ENCODE measurements around the gene CALCR. TPM values are rescaled to one million over a fixed set of nuclear protein-coding genes. Genes with fewer than 3 reads are reported as not detected.

CALCR gene
- total RNA-seq, 2 donors from 2014 or later = not detected

GRCh38 chr7:93544691-93545090 lies 29.8 kb downstream of the CALCR start:
- H3K27ac ChIP-seq = no peak overlapping the region
- H3K4me1 ChIP-seq = no peaks in the 10 kb centered on the region
- H3K27me3 ChIP-seq = no peaks in the 10 kb centered on the region
- TF ChIP-seq CTCF (IDR thresholded peaks at IDR 0.05) (no peak), POLR2A (IDR thresholded peaks at IDR 0.05) (no peak)
- ATAC-seq (no peak), DNase-seq (no peak)
- H3K9me3 ChIP-seq = no peaks in the 10 kb centered on the region
- H3K36me3 ChIP-seq (replicated peaks in 1 of 2; ENCODE audit: insufficient read depth in 1 of 2, low read depth in 2 of 2) = no peaks in the 10 kb centered on the region
- WGBS, 2 donors = 64 to 68% methylated on average over 2 of the region's 2 CpGs
- no peak overlapping the region for H3K4me3 ChIP-seq
- intact Hi-C loops (cut with DNase I) = no loop called here

GRCh38 chr7:93538061-93538460 lies 36.5 kb downstream of the CALCR start:
- ATAC-seq = no peak
- no peak for DNase-seq
- H3K9me3 ChIP-seq = no peaks in the 10 kb centered on the region
- no peak overlapping the region for H3K4me3 ChIP-seq
- intact Hi-C loops (cut with DNase I) = no loop called here
- H3K36me3 ChIP-seq (replicated peaks in 1 of 2; ENCODE audit: insufficient read depth in 1 of 2, low read depth in 2 of 2) = no peaks in the 10 kb centered on the region
- TF ChIP-seq POLR2A (IDR thresholded peaks at IDR 0.05) (no peak), CTCF (IDR thresholded peaks at IDR 0.05) (no peak)
- H3K4me1 ChIP-seq = no peaks in the 10 kb centered on the region
- 60 to 70% methylated on average over 1 of the region's 1 CpG for WGBS, 2 donors
- H3K27me3 ChIP-seq = no peaks in the 10 kb centered on the region
- H3K27ac ChIP-seq = no peak overlapping the region

- DNase-seq (no peak), ATAC-seq (no peak)
- intact Hi-C loops (cut with DNase I) = no loop called here
- Histone ChIP-seq H3K4me3 (no peak overlapping the region), H3K27ac (no peak overlapping the region), H3K27me3 (no peaks in the 10 kb centered on the region), H3K9me3 (no peaks in the 10 kb centered on the region), H3K4me1 (no peaks in the 10 kb centered on the region), H3K36me3 (replicated peaks in 1 of 2; ENCODE audit: insufficient read depth in 1 of 2, low read depth in 2 of 2) (no peaks in the 10 kb centered on the region)
- TF ChIP-seq CTCF (IDR thresholded peaks at IDR 0.05) (no peak), POLR2A (IDR thresholded peaks at IDR 0.05) (no peak)
These were observed 38.9 kb downstream of the CALCR start for GRCh38 chr7:93535616-93536015.

- TF ChIP-seq POLR2A (IDR thresholded peaks at IDR 0.05) (no peak), CTCF (IDR thresholded peaks at IDR 0.05) (no peak)
- ATAC-seq = no peak
- DNase-seq = no peak
- no peaks in the 10 kb centered on the region for H3K36me3 ChIP-seq (replicated peaks in 1 of 2; ENCODE audit: insufficient read depth in 1 of 2, low read depth in 2 of 2)
- H3K27me3 ChIP-seq = no peaks in the 10 kb centered on the region
- intact Hi-C loops (cut with DNase I) = no loop called here
- no peak overlapping the region for H3K4me3 ChIP-seq
- no peaks in the 10 kb centered on the region for H3K9me3 ChIP-seq
- no peaks in the 10 kb centered on the region for H3K4me1 ChIP-seq
- H3K27ac ChIP-seq = no peak overlapping the region
These were observed 43.8 kb downstream of the CALCR start for GRCh38 chr7:93530701-93531100.

GRCh38 chr7:93516834-93517233 lies 57.7 kb downstream of the CALCR start:
- intact Hi-C loops (cut with DNase I) = no loop called here
- H3K36me3 ChIP-seq (replicated peaks in 1 of 2; ENCODE audit: insufficient read depth in 1 of 2, low read depth in 2 of 2) = no peaks in the 10 kb centered on the region
- H3K4me3 ChIP-seq = no peak overlapping the region
- H3K27me3 ChIP-seq = no peaks in the 10 kb centered on the region
- 76 to 94% methylated on average over 4 of the region's 4 CpGs for WGBS, 2 donors
- TF ChIP-seq CTCF (IDR thresholded peaks at IDR 0.05) = no peak
- TF ChIP-seq POLR2A (IDR thresholded peaks at IDR 0.05) = no peak
- no peaks in the 10 kb centered on the region for H3K4me1 ChIP-seq
- no peak for ATAC-seq
- H3K9me3 ChIP-seq = no peaks in the 10 kb centered on the region
- H3K27ac ChIP-seq = no peak overlapping the region
- no peak for DNase-seq
